Glomerular visceral epithelial cell (primary cell): ENCODE measurements around the gene ZNF324.
"Not testable (repeated sequence)": the region's sequence is repeated elsewhere in the genome, so short reads cannot be mapped to it uniquely, and the experiment has no call there.

Experiments used
- DNase-seq: peaks from one replicate; pipeline ENCODE4 v3.0.0-alpha.2; 2016; ENCODE audit errors: extremely low spot score

The ZNF324 gene

GRCh38 chr19:58500242-58500641 lies 33.4 kb downstream of the ZNF324 start:
- DNase-seq = no peak

GRCh38 chr19:58507602-58508223 lies 40.8 kb downstream of the ZNF324 start:
- DNase-seq = not testable (repeated sequence)

- no peak for DNase-seq
These were observed 42.8 kb downstream of the ZNF324 start for GRCh38 chr19:58509731-58510083.

GRCh38 chr19:58510084-58510862 lies 43.4 kb downstream of the ZNF324 start:
- DNase-seq = no peak

GRCh38 chr19:58511353-58512208 lies 44.7 kb downstream of the ZNF324 start, which contains the start of gene SLC27A5:
TSS of gene SLC27A5 (minus strand) at chr19:58511992. CDS start at chr19:58511955, 37 bp downstream.
- DNase-seq = no peak

GRCh38 chr19:58513213-58513693 lies 46.4 kb downstream of the ZNF324 start:
- DNase-seq = no peak

GRCh38 chr19:58513694-58514563 lies 47.0 kb downstream of the ZNF324 start:
- peak; percentile 13 for DNase-seq

- DNase-seq = no peak
These were observed 47.7 kb downstream of the ZNF324 start for GRCh38 chr19:58514564-58515022.

GRCh38 chr19:58515259-58515658 lies 48.4 kb downstream of the ZNF324 start:
- no peak for DNase-seq

GRCh38 chr19:58516246-58516836 lies 49.5 kb downstream of the ZNF324 start:
- no peak for DNase-seq

GRCh38 chr19:58516964-58517833 lies 50.3 kb downstream of the ZNF324 start:
- no peak for DNase-seq

GRCh38 chr19:58518256-58519086 lies 51.6 kb downstream of the ZNF324 start:
- DNase-seq = peak; percentile 5

GRCh38 chr19:58519087-58519354 lies 52.1 kb downstream of the ZNF324 start:
- DNase-seq = peak; percentile 73

- DNase-seq = peak; percentile 97
These were observed 52.7 kb downstream of the ZNF324 start, which contains the start of gene ZBTB45 for GRCh38 chr19:58519355-58520256. TSS of gene ZBTB45 (minus strand) at chr19:58519810. CDS start at chr19:58517673, 2,137 bp downstream.

- DNase-seq = no peak
These were observed 53.3 kb downstream of the ZNF324 start for GRCh38 chr19:58520257-58520599.

GRCh38 chr19:58521651-58522050 lies 54.8 kb downstream of the ZNF324 start:
- DNase-seq = no peak

GRCh38 chr19:58522709-58523108 lies 55.8 kb downstream of the ZNF324 start:
- no peak for DNase-seq
